ENCODE measurements around the gene TMEM101. TPM values are rescaled to one million over a fixed set of nuclear protein-coding genes. Genes with fewer than 3 reads are reported as not detected.

The TMEM101 gene
- total and polyA plus RNA-seq, 2 of the 13 experiments (the other 11 are each of a cell fraction or from before 2014, with no cell fraction given) = 72.0 to 100 TPM

GRCh38 chr17:44004761-44005526, 9.8 kb downstream of the TMEM101 start (continued):
- TF ChIP-seq ZFP41 (CRISPR knock-in tag; IDR thresholded peaks at IDR 0.05; ENCODE audit: borderline replicate concordance) (0 out of 2 replicates have a peak, but pooled peaks have one; percentile 13), ZNF724P (CRISPR knock-in tag; IDR thresholded peaks at IDR 0.05; ENCODE audit: borderline replicate concordance) (peak; percentile 26), E2F2 (CRISPR knock-in tag; IDR thresholded peaks at IDR 0.05; ENCODE audit: borderline replicate concordance) (0 out of 2 replicates have a peak, but pooled peaks have one; percentile 14), YY1 (IDR thresholded peaks at IDR 0.05; ENCODE audit: insufficient read depth, insufficient replicate concordance, low read depth, low read length) (peak; percentile 6), ZNF326 (CRISPR knock-in tag; IDR thresholded peaks at IDR 0.05; ENCODE audit: borderline replicate concordance) (peak; percentile 86; the same call in 1 of the 2 replicates), ZFY (CRISPR knock-in tag; IDR thresholded peaks at IDR 0.05) (peak; percentile 80), DMAP1 (CRISPR knock-in tag; IDR thresholded peaks at IDR 0.05) (0 out of 2 replicates have a peak, but pooled peaks have one; percentile 17), SP4 (CRISPR knock-in tag; IDR thresholded peaks at IDR 0.05) (peak; percentile 35; the same call in 1 of the 2 replicates), TEF (CRISPR knock-in tag; IDR thresholded peaks at IDR 0.05) (no peak), NR2C2 (CRISPR knock-in tag; IDR thresholded peaks at IDR 0.05; ENCODE audit: borderline replicate concordance) (peak; percentile 42; the same call in 1 of the 2 replicates), KDM6A (CRISPR knock-in tag; IDR thresholded peaks at IDR 0.05; ENCODE audit: low read depth) (no peak), ZSCAN9 (CRISPR knock-in tag; IDR thresholded peaks at IDR 0.05; ENCODE audit: borderline replicate concordance) (0 out of 2 replicates have a peak, but pooled peaks have one; percentile 19), NFYB (CRISPR knock-in tag; IDR thresholded peaks at IDR 0.05) (0 out of 2 replicates have a peak, but pooled peaks have one; percentile 15), ZNF737 (CRISPR knock-in tag; IDR thresholded peaks at IDR 0.05; ENCODE audit: borderline replicate concordance) (no peak), ZNF605 (CRISPR knock-in tag; IDR thresholded peaks at IDR 0.05) (peak; percentile 75; the same call in 1 of the 2 replicates), PAF1 (CRISPR knock-in tag; IDR thresholded peaks at IDR 0.05) (peak; percentile 72; the same call in 1 of the 2 replicates), ZNF788 (CRISPR knock-in tag; IDR thresholded peaks at IDR 0.05; ENCODE audit: borderline replicate concordance) (peak; percentile 55; the same call in 1 of the 2 replicates), THAP9 (CRISPR knock-in tag; IDR thresholded peaks at IDR 0.05; ENCODE audit: borderline replicate concordance) (no peak), ZNF878 (CRISPR knock-in tag; IDR thresholded peaks at IDR 0.05) (no peak), MXD1 (CRISPR knock-in tag; IDR thresholded peaks at IDR 0.05) (peak; percentile 89)

Measured in HepG2 (cell line).